ENCODE data around the gene OR4D1.

The OR4D1 gene

DNA sequence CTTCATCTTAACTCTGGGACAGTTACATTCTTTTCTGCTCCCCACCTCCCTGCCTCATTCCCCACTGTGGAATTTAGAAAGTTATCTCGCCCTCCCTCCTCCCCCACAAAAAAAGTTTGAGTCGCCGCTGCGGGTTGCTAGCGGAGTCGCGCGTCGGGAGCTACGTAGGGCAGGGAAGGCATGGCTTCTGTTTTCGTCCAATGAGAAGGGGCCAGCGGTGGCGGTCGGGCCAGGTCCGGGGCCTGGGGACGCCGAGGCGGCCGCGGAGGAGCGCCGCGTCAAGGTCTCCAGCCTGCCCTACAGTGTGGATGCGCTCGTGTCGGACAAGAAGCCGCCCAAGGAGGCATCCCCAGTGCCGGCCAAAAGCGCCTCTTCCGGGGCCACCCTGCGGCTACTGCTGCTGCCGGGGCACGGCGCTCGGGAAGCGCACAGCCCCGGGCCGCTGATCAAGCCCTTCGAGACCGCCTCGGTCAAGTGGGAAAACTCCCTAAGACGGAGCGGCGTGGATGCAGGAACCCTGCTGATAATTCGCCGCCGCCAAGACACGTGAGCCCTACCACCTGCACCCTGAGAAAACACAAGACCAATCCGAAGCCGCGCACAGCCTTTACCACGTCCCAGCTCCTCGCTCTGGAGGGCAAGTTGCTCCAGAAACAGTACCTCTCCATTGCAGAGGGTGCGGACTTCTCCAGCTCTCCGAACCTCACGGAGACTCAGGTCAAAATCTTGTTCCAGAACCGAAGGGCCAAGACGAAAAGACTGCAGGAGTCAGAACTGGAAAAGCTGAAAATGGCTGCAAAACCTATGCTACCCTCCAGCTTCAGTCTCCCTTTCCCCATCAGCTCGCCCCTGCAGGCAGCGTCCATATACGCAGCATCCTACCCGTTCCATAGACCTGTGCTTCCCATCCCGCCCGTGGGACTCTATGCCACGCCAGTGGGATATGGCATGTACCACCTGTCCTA lies 8.9 kb downstream of the OR4D1 start:
- DNase-seq = peak; percentile 25 to 60 (median 36)

DNA sequence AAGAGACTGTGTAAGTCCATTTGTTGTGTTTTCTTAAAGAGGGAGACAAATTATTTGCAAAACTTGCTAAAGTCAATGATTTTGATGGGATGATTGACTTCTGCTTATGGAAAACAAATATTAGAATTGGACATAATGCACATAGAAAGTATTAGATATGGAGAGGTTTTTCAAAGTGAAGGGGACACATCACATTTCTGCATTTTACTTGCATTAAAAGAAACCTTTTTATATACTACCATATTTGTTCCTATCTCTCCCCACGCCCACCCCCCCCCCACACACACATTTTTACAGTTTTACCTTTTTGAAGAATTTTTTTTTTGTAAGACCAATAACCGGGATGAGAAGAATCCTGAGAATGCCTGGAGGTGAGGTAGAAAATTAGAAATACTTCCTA lies 10.0 kb downstream of the OR4D1 start:
- DNase-seq = no peak

DNA sequence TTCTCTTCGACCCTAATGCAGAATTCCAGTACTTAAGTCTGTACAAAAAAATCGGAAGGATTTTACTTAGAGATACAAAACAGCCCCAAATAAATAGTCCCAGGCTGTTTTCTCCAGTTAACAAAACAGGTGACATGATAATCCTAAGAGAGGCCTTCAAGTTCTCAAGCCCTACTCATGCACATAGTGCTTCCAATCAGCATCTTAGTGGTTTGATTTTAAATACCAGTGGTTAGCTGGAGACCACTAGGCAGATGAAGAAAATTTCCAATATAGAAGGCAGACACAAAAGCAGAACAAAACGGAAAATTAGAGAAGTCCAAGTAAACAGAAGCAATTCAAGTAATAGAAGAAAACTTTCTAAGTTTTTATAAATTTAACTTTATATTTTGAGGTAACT lies 13.4 kb downstream of the OR4D1 start:
- DNase-seq = peak in 1 of 4 experiments; percentile 5

- no peak for DNase-seq
Observed at GRCh38 chr17:58165981-58166380, 17.8 kb downstream of the OR4D1 start.

DNA sequence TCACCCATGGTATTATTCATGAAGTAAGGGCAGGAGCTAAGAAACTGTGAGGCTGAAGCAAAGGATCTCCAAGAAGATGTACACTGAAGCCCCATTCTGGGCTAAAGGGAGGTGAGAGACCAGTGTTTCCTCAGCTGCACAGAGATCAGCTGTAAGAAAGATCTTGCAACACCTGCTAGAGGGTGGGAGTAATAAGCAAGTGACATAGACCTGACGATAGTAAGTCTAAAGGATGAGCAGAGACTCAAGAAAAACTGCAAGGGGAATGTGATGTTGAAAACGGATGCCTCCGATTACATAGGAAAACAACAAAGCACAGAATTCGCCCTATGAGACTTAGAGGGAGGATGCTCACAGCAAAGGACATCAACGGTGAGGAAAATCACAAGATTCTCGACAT lies 18.5 kb downstream of the OR4D1 start, which contains the start of gene OR4D2:
Gene OR4D2 (plus strand): TSS at position 301 of the 400 bp plus-strand sequence. CDS start 2,674 bp downstream, outside the sequence.
- no peak for DNase-seq

DNA sequence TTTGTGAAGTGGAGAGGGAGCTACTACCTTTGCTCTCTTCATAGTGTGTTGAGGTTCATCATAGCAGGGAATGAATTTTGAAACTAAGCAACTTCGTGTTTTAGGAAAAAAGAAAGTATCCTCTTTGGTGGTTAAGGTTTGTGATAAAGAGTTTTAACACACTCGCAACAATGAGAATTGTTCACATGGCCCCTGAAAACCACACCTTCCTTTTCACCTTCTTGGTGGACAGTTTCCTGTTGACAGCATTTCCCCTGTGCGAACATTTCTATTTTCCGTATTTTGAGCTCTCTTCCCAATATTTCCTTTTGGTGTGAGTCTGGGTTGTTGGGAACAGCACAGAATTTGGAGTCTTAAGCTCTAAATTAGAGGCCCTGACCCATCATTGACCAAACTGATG lies 22.4 kb downstream of the OR4D1 start:
- DNase-seq = no peak

GRCh38 chr17:58172369-58173071 lies 24.3 kb downstream of the OR4D1 start:
- DNase-seq = peak in 2 of 4 experiments; percentile 10 to 13

- DNase-seq = no peak
Observed at GRCh38 chr17:58174871-58175270, 26.7 kb downstream of the OR4D1 start.

DNA sequence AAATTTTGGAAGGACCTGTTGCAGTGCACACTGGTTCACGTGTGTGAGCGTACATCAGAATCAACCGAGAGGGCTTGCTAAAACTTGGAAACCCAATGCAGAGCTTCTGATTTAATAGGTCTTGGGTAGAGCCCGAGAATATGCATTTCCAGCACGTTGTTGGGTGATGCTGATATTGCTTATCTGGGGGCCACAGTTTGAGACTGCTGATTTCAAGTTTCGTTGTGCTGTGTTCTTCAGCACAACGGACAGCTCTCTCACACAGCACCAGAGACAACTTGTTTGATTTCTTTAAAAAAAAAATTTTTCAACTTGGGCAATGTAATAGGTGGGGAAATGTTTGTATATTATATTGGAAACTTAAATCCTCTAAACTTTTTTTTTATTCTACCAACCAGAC lies 28.0 kb downstream of the OR4D1 start:
- DNase-seq = peak in 1 of 4 experiments; percentile 20

- no peak for DNase-seq
Observed at GRCh38 chr17:58181796-58182195, 33.6 kb downstream of the OR4D1 start.

DNA sequence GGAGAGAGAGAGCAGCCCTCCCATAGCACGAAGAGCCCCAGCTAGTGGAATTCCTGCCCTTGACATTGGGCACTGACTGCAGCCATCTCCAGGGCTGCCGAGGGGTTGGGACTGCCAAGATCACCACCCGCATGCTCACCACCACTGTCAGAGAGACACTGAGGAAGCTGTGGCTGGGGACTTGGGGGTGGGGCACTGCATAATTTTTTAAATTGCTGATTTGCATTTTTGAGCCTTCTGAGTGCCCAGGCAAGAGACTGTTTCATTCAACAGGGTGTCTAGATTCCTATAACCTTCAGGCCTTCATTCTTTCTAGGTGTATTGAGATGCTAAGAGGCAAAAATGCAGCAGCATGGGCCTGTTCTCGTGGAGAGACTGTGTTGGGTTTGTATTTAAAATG lies 35.3 kb downstream of the OR4D1 start:
- no peak for DNase-seq

DNA sequence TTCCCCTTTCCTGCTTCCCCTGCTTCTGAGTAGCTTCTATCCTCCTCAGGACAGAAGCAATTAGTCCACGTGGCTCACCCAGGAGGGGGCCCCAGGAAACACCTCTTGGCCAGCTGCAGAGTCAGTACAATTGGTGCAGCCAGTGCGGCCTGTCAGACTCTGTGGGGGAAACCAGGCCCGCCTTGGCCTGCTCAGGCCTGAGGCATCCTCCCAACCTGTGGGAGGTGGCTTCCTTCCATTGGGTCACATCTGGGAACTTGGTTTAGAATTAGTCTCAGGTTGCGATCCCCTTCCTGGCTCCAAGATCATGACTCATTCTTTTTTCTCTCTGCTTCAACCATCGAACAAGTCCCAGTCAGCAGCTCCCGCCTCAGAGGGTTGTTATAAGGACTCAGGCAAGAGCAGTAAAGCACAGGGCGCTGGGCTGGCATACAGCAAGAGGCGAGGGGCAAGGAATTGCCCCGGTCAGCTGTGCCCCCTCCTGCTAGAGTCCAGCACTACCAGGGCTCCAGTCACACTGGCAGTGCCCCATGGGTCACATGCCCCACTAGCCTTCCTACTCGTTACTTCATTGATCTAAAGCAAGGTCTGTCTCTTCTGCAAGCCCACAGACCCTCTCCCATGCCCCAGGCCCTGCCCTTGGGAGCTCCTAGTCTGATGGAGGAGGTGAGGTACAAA lies 36.3 kb downstream of the OR4D1 start:
- peak in 1 of 4 experiments; percentile 6 for DNase-seq

DNA sequence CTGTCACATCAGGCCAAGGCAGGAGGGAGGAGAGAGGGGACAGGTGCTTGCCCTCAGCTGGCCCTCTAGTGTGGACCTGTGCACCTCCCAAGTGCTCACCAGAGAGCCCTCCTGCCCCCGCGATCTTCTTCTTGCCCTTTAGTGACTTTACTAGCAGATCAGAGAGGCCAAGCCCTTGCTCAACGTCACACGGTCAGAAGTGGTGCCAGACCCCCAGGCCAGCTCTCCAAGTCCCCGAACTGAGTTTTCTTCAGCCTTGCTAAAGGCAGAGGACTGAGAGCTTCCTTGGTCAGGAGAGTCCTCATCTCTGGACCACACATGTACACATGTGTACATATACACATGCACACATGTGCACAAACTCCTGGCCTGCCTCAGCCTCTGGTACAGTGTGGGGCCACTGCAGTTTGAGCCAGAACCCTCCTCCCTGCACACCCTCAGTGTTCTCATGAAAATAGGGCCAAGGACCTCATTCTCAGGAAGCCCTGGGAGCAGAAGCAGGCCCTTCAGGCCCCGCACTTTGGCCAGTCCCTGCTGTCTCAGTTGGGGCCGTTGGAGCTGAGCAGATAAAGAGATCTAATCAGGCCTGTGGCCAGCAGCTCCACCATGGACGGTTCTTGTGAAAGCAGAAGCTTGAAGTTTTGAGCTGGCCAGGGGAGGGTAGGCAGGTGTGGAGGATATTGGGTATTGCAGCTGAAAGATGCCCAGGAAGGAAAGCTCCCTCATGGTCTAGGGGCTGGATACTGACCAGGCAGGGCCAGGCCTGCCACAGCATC lies 37.0 kb downstream of the OR4D1 start:
- no peak for DNase-seq

- DNase-seq = no peak
Observed at GRCh38 chr17:58186591-58186990, 38.4 kb downstream of the OR4D1 start.

DNA sequence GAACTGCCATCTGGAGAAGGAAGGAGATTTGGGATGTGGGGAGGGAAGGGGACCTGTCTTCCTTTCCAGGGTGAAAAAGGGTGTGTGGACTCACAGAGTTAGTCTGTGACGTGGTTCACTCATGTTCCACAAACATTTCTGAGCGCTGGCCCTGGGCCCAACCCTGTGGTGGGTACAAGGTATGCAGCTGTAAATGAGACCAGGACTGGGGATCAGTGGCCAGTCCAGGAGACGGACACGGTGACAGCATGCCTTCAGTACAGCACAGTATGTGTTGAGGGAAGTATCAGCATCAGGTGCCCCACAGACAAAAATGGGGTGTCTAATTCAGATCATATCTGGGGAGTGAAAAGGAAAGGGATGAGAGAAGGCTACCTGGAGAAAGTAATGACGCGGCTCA lies 38.9 kb downstream of the OR4D1 start:
- no peak for DNase-seq

GRCh38 chr17:58187675-58188074 lies 39.5 kb downstream of the OR4D1 start:
- no peak for DNase-seq

- DNase-seq = peak; percentile 16 to 46 (median 34)
Observed at GRCh38 chr17:58189436-58190146, 41.4 kb downstream of the OR4D1 start.

- DNase-seq = no peak
Observed at GRCh38 chr17:58191241-58191896, 43.2 kb downstream of the OR4D1 start.

GRCh38 chr17:58192612-58193011 lies 44.4 kb downstream of the OR4D1 start, which contains the start of gene EPX:
TSS of gene EPX (plus strand) at chr17:58192726. CDS start at chr17:58192847, 121 bp downstream.
- DNase-seq = no peak

DNA sequence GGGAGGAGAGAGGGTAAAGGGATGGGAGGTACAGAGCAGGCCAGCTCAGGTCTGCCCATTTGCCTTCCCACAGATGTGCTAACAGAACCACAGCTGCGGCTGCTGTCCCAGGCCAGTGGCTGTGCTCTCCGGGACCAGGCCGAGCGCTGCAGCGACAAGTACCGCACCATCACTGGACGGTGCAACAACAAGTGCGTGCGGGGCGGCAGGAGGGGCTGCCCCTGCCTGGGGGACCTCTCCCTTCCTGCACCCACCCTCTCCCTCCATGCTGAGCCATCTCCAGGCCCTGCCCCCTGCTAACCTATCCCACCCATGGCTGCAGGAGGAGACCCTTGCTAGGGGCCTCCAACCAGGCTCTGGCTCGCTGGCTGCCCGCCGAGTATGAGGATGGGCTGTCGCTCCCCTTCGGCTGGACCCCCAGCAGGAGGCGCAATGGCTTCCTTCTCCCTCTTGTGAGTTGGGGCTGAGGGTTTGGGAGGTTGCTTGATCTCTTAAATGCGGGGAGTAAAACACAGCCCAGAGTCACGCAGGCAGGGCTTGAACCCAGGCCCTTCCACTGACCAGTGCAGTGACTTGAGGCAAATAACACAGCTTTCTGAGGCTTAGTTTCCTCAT lies 45.6 kb downstream of the OR4D1 start:
- DNase-seq = no peak

Data from suppressor macrophage (primary cell).